DOHH2 (cell line): ENCODE results near the gene LINGO3.

ENCODE experiments used
- H3F3A ChIP-seq: fragments of 200-600 bp; sonication (generic), shearing (Covaris generic); 2 replicates; pipeline ENCODE4 v1.6.0; 2016; ENCODE audit warnings: antibody characterized with exemption, mild to moderate bottlenecking; ENCODE audit not compliant: control insufficient read depth, insufficient read depth
- H3K27ac ChIP-seq: fragments of 200-600 bp; sonication (generic); 2 replicates; pipeline ENCODE4 v1.5.1; 2014; ENCODE audit warnings: low read depth, mild to moderate bottlenecking, low read length, moderate library complexity
- H3K27me3 ChIP-seq: fragments of 200-600 bp; sonication (generic); 2 replicates; pipeline ENCODE4 v1.6.1; 2014; ENCODE audit warnings: mild to moderate bottlenecking, low read length, mixed read lengths; ENCODE audit not compliant: control insufficient read depth
- H3K36me3 ChIP-seq: fragments of 200-600 bp; sonication (generic); 2 replicates; pipeline ENCODE4 v1.6.1; 2014; ENCODE audit warnings: mild to moderate bottlenecking, low read length, moderate library complexity, mixed read lengths; ENCODE audit not compliant: control insufficient read depth
- H3K4me1 ChIP-seq: fragments of 200-600 bp; sonication (generic); 2 replicates; pipeline ENCODE4 v1.6.1; 2014; ENCODE audit warnings: mild to moderate bottlenecking, low read length, mixed read lengths; ENCODE audit not compliant: control insufficient read depth
- H3K4me2 ChIP-seq: fragments of 200-600 bp; sonication (generic); 2 replicates; pipeline ENCODE4 v1.6.0; 2014; ENCODE audit warnings: mild to moderate bottlenecking, low read length, moderate library complexity
- H3K4me3 ChIP-seq: fragments of 200-600 bp; sonication (generic); 2 replicates; pipeline ENCODE4 v1.5.1; 2014; ENCODE audit warnings: mild to moderate bottlenecking, low read length, mixed read lengths
- H3K79me2 ChIP-seq: fragments of 200-600 bp; sonication (generic); 2 replicates; pipeline ENCODE4 v1.6.1; 2014; ENCODE audit warnings: mild to moderate bottlenecking, low read length, mixed read lengths; ENCODE audit not compliant: control insufficient read depth
- H3K9me2 ChIP-seq: fragments of 200-600 bp; sonication (generic); replicated peaks from 2 replicates; pipeline ENCODE4 v1.6.1; 2014; ENCODE audit warnings: mild to moderate bottlenecking, low read length, mixed read lengths; ENCODE audit not compliant: control insufficient read depth
- H3K9me3 ChIP-seq: fragments of 200-600 bp; sonication (generic); 2 replicates; pipeline ENCODE4 v1.6.1; 2014; ENCODE audit warnings: antibody characterized with exemption, low read length, mixed read lengths; ENCODE audit not compliant: control insufficient read depth, insufficient read depth
- H4K20me1 ChIP-seq: fragments of 200-600 bp; sonication (generic); 2 replicates; pipeline ENCODE4 v1.6.0; 2014; ENCODE audit warnings: low read depth, mild to moderate bottlenecking, antibody characterized with exemption, low read length, moderate library complexity; ENCODE audit not compliant: control insufficient read depth, insufficient read depth
- EZH2phosphoT487 ChIP-seq: fragments of 200-600 bp; sonication (generic); IDR thresholded peaks from 2 replicates; pipeline ENCODE4 v1.6.1; 2017; ENCODE audit warnings: borderline replicate concordance, mild to moderate bottlenecking, antibody characterized with exemption, low read length, moderate library complexity, mixed read lengths
- TF ChIP-seq, protein P1 (sequence below): fragments of 200-600 bp; sonication (generic); IDR thresholded peaks from one replicate; pipeline ENCODE4 v1.5.1; 2014; ENCODE audit warnings: antibody characterized with exemption, mild to moderate bottlenecking, low read depth, low read length; ENCODE audit not compliant: poor library complexity, severe bottlenecking

LINGO3 gene

DNA sequence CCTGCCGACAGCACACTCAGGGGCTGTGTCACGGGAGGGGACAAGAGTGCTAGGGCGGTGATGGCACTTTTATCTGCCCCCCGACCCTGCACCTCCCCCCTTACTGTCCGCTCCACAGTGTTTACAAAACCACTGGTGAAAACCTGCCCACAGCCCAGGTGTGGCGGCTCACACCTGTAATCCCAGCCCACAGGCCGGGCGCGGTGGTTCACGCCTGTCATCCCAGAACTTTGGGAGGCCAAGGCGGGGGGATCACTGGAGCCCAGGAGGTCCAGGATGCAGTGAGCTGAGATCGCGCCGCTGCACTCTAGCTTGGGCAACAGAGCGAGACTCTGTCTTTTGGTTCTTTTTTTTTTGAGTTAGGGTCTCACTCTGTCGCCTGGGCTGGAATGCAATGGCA lies 11.8 kb downstream of the LINGO3 start:
- no peaks in the 10 kb centered on the region for H3K9me3 ChIP-seq
- H3F3A ChIP-seq: peaks cover 5% of the 10 kb centered on the region
- no peaks in the 10 kb centered on the region for H3K27me3 ChIP-seq
- H3K27ac ChIP-seq: peak overlapping the region; percentile 32; the same call in 1 of the 2 replicates
- H3K4me2 ChIP-seq: no peak overlapping the region; the same call in 1 of the 2 replicates
- TF ChIP-seq EZH2phosphoT487: no peak
- TF ChIP-seq, protein P1, sequence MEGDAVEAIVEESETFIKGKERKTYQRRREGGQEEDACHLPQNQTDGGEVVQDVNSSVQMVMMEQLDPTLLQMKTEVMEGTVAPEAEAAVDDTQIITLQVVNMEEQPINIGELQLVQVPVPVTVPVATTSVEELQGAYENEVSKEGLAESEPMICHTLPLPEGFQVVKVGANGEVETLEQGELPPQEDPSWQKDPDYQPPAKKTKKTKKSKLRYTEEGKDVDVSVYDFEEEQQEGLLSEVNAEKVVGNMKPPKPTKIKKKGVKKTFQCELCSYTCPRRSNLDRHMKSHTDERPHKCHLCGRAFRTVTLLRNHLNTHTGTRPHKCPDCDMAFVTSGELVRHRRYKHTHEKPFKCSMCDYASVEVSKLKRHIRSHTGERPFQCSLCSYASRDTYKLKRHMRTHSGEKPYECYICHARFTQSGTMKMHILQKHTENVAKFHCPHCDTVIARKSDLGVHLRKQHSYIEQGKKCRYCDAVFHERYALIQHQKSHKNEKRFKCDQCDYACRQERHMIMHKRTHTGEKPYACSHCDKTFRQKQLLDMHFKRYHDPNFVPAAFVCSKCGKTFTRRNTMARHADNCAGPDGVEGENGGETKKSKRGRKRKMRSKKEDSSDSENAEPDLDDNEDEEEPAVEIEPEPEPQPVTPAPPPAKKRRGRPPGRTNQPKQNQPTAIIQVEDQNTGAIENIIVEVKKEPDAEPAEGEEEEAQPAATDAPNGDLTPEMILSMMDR: no peak
- H4K20me1 ChIP-seq: no peaks in the 10 kb centered on the region
- H3K4me1 ChIP-seq: peaks cover 69% of the 10 kb centered on the region
- no peaks in the 10 kb centered on the region for H3K9me2 ChIP-seq
- H3K36me3 ChIP-seq: peaks cover 34% of the 10 kb centered on the region
- H3K79me2 ChIP-seq: peaks cover 45% of the 10 kb centered on the region
- H3K4me3 ChIP-seq: no peak overlapping the region

DNA sequence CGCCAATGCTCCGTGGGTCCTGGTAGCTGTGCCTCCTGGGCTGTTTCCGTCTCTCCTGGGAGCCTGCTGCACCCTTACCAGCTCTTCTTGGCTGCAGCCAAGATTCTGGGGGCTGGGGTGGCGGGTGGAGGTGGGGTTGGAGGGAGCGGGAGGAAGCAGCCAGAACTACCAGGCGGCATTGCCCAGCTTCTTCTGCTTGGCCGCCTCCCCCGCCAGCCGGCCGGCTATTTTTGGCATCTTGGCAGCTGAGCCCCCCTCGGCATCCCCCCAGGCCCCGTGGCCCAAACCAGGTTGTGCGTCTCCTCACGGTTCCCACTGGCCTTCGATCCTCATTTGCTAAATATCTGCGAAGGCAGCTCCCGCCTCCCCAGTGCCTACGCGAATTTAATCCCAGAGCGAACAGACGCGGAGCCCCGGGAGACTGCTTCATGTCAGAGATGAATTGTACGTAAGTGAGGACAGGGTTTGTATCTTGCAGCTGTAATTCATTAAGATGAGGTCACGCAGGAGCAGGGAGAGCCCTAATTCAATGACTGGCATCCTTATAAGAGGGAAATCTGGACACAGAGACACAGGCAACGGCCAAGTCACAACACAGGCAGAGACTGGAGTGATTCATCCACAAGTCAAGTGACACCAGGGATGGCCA lies 13.1 kb downstream of the LINGO3 start:
- Histone ChIP-seq H4K20me1 (no peaks in the 10 kb centered on the region), H3K9me3 (no peaks in the 10 kb centered on the region), H3K9me2 (no peaks in the 10 kb centered on the region), H3K79me2 (peaks cover 57% of the 10 kb centered on the region), H3K36me3 (peaks cover 40% of the 10 kb centered on the region), H3F3A (peaks cover 5% of the 10 kb centered on the region), H3K4me3 (peak overlapping the region; percentile 62; the same call in 1 of the 2 replicates), H3K4me2 (peak overlapping the region; percentile 76; the same call in 1 of the 2 replicates), H3K27ac (0 out of 2 replicates have a peak overlapping the region, but pooled peaks have one; percentile 26), H3K27me3 (no peaks in the 10 kb centered on the region), H3K4me1 (peaks cover 65% of the 10 kb centered on the region)
- TF ChIP-seq, protein P1: no peak
- no peak for TF ChIP-seq EZH2phosphoT487

DNA sequence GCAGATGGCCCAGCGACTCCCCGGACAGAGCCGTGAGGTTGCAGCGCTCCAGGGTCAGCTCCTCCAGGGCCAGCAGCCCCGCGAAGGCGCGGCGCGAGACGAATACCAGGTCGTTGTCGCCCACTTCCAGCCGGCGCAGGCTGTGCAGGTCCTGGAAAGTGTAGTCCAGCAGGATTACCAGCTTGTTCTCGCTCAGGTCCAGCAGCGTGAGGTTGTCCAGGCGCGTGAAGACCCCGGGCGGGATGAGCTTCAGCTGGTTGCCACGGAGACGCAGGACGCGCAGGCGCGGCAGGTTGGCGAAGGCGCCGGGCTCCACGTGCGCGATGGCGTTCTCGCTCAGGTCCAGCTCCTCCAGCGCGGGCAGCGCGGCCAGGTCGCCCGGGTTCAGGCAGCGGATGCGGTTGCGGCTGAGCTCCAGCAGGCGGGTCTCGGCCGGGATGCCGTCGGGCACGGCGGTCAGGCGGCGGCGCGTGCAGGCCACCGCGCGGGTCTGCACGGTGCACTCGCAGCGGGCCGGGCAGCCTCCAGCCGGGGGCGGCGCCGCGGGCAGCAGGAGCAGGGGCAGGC lies 16.7 kb downstream of the LINGO3 start:
- H3K4me2 ChIP-seq: peak overlapping the region; percentile 78

More for the DNA sequence above, 16.7 kb downstream of the LINGO3 start:
- Histone ChIP-seq H3K79me2 (peaks cover 60% of the 10 kb centered on the region), H3K9me2 (no peaks in the 10 kb centered on the region), H3K27ac (peak overlapping the region; percentile 97), H3F3A (peaks cover 7% of the 10 kb centered on the region), H3K4me1 (peaks cover 62% of the 10 kb centered on the region), H3K4me3 (peak overlapping the region; percentile 72), H3K27me3 (no peaks in the 10 kb centered on the region), H3K36me3 (peaks cover 40% of the 10 kb centered on the region), H4K20me1 (no peaks in the 10 kb centered on the region), H3K9me3 (no peaks in the 10 kb centered on the region)
- TF ChIP-seq EZH2phosphoT487: no peak
- TF ChIP-seq, protein P1: no peak
